Panc1 (cell line): Measurements from ENCODE around the gene ZNF652. TPM values are rescaled to one million over a fixed set of nuclear protein-coding genes. Genes with fewer than 3 reads are reported as not detected.

ENCODE experiments used
- ATAC-seq: fragments of 200-7000 bp; cut with Tn5 transposase; 2 replicates; pipeline ENCODE4 v1.9.1; 2020; ENCODE audit warnings: mild to moderate bottlenecking, moderate library complexity
- BruUV-seq: library from RNA; stranded (reverse); fragments of 400-500 nt; replicated peaks from 2 replicates; lab custom pipeline; 2021; lab: Mats Ljungman, UMichigan
- CTCF ChIA-PET: fragments of 300-600 bp; sonication (Branson Sonifier 250); formaldehyde crosslinking; loops from one replicate; lab custom pipeline; 2022; ENCODE audit warnings: antibody characterized with exemption; lab: Charles Lee
- POLR2A ChIA-PET: fragments of 300-600 bp; sonication (Branson Sonifier 250); formaldehyde crosslinking; loops from one replicate; lab custom pipeline; 2022; ENCODE audit warnings: antibody characterized with exemption; lab: Charles Lee
- DNase-seq: peaks from one replicate; pipeline ENCODE4 v3.0.0-alpha.2; 2010; ENCODE audit warnings: low read depth, low spot score
- H3K27ac ChIP-seq: 2 replicates; pipeline ENCODE4 v1.5.1; 2011; ENCODE audit warnings: mild to moderate bottlenecking, low read length, inconsistent platforms
- H3K27me3 ChIP-seq: fragments of 200-500 bp; sonication (Bioruptor generic); 2 replicates; pipeline ENCODE4 v1.6.0; 2014; ENCODE audit warnings: low read length, inconsistent platforms; ENCODE audit not compliant: control insufficient read depth, insufficient read depth
- H3K36me3 ChIP-seq: fragments of 200-500 bp; sonication (Bioruptor generic); 2 replicates; pipeline ENCODE4 v1.5.1; 2014; ENCODE audit warnings: inconsistent platforms, mild to moderate bottlenecking, low read length, moderate library complexity; ENCODE audit not compliant: control insufficient read depth, insufficient read depth
- H3K4me1 ChIP-seq: 2 replicates; pipeline ENCODE4 v1.5.1; 2011; ENCODE audit warnings: inconsistent platforms, mild to moderate bottlenecking, low read length, moderate library complexity; ENCODE audit not compliant: control insufficient read depth, insufficient read depth
- H3K4me3 ChIP-seq, 2 experiments: 2 replicates each; pipeline ENCODE4 v1.5.1; 2011 to 2012; ENCODE audit warnings: low read depth in 2 of 2, low read length in 2 of 2, mild to moderate bottlenecking in 2 of 2, inconsistent platforms in 1 of 2, moderate library complexity in 1 of 2
- H3K9me3 ChIP-seq: fragments of 200-500 bp; sonication (Bioruptor generic); 2 replicates; pipeline ENCODE4 v1.5.1; 2014; ENCODE audit warnings: low read depth, mild to moderate bottlenecking, inconsistent platforms, low read length, moderate library complexity; ENCODE audit not compliant: control insufficient read depth, insufficient read depth
- POLR2AphosphoS5 ChIP-seq: IDR thresholded peaks from 2 replicates; pipeline ENCODE4 v1.6.1; 2012; ENCODE audit warnings: mild to moderate bottlenecking, low read depth, low read length, moderate library complexity
- REST ChIP-seq, 2 experiments: IDR thresholded peaks; 2 replicates each; pipeline ENCODE4 v1.6.1; 2011 to 2012; ENCODE audit warnings: low read depth in 2 of 2, control low read depth in 1 of 2, low read length in 1 of 2, mild to moderate bottlenecking in 1 of 2, moderate library complexity in 1 of 2; ENCODE audit not compliant: insufficient read depth in 1 of 2
- SIN3A ChIP-seq: IDR thresholded peaks from 2 replicates; pipeline ENCODE4 v1.6.1; 2012; ENCODE audit warnings: low read depth, mild to moderate bottlenecking, low read length, moderate library complexity, borderline replicate concordance; ENCODE audit not compliant: insufficient read depth
- TCF7L2 ChIP-seq: IDR thresholded peaks from 2 replicates; pipeline ENCODE4 v1.6.1; 2011; ENCODE audit warnings: mild to moderate bottlenecking, low read depth, low read length, inconsistent platforms
- in situ Hi-C: cut with HindIII; loops from 2 replicates; pipeline ENCODE4 v1.10.0; 2016; ENCODE audit warnings: low sequenced_read_pairs, low pct_unique_long_range_greater_than_20kb
- intact Hi-C: fragments of 100-400 bp; cut with micrococcal nuclease; formaldehyde crosslinking; loops from one replicate; pipeline ENCODE4 v1.10.0; 2022; ENCODE audit not compliant: unreplicated experiment
- total RNA-seq: library from RNA; stranded (reverse); gene quantifications from one replicate; pipeline ENCODE4 v1.2.1, GENCODE V29; 2021; ENCODE audit not compliant: unreplicated experiment
- TF ChIP-seq, protein P1 (sequence below): fragments of 450-650 bp; IDR thresholded peaks from 2 replicates; pipeline ENCODE4 v1.5.1; 2017; ENCODE audit warnings: mild to moderate bottlenecking

The ZNF652 gene
- total RNA-seq, 1 experiment from 2014 or later: 42.4 TPM

GRCh38 chr17:49383060-49383459, 21.0 kb upstream of the ZNF652 start:
- CTCF ChIA-PET: interaction anchor here (0.6 kb wide), 1 partner anchor 17 kb away, joined by 3 read pairs; no protein-coding TSS in a partner anchor
- ATAC-seq (no peak), DNase-seq (no peak)
- H3K36me3 ChIP-seq: no peaks in the 10 kb centered on the region
- no peaks in the 10 kb centered on the region for H3K27me3 ChIP-seq
- no peaks in the 10 kb centered on the region for H3K4me1 ChIP-seq
- in situ Hi-C loops (no loop called here), intact Hi-C loops (no loop called here)
- H3K4me3 ChIP-seq: no peak overlapping the region
- H3K27ac ChIP-seq: no peak overlapping the region
- H3K9me3 ChIP-seq: no peaks in the 10 kb centered on the region
- TF ChIP-seq POLR2AphosphoS5 (no peak), REST (IDR thresholded peaks at IDR 0.05; ENCODE audit: insufficient read depth in 1 of 2, low read depth in 2 of 2, low read length in 1 of 2) (no peak), TCF7L2 (no peak), SIN3A (no peak)
- TF ChIP-seq, protein P1, sequence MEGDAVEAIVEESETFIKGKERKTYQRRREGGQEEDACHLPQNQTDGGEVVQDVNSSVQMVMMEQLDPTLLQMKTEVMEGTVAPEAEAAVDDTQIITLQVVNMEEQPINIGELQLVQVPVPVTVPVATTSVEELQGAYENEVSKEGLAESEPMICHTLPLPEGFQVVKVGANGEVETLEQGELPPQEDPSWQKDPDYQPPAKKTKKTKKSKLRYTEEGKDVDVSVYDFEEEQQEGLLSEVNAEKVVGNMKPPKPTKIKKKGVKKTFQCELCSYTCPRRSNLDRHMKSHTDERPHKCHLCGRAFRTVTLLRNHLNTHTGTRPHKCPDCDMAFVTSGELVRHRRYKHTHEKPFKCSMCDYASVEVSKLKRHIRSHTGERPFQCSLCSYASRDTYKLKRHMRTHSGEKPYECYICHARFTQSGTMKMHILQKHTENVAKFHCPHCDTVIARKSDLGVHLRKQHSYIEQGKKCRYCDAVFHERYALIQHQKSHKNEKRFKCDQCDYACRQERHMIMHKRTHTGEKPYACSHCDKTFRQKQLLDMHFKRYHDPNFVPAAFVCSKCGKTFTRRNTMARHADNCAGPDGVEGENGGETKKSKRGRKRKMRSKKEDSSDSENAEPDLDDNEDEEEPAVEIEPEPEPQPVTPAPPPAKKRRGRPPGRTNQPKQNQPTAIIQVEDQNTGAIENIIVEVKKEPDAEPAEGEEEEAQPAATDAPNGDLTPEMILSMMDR: no peak
- no TSS peak for BruUV-seq
- POLR2A ChIA-PET: interaction anchor here (0.6 kb wide), 1 partner anchor 184 kb away, joined by 4 read pairs; no protein-coding TSS in a partner anchor

DNA sequence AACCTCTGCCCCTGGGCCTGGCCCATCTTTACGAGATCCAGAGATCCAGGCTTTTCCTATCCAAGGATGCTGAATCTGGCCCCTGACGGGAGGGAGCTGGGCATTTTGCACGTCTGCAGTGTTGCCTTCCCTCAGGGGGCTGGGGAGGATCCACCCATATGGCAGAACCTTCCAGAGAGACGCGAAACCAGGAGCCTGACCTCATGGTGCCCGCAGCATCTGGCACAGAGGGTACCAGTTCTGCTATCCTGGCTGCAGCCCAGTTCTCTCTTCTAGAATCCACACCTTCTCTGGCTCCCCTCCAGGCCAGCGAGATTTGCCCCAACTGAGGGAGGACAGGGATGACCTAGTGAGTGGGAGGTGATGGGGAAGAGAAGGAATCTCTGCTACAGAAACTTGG, 20.5 kb upstream of the ZNF652 start:
- Histone ChIP-seq H3K36me3 (no peaks in the 10 kb centered on the region), H3K4me1 (no peaks in the 10 kb centered on the region), H3K27ac (no peak overlapping the region), H3K9me3 (no peaks in the 10 kb centered on the region), H3K4me3 (no peak overlapping the region), H3K27me3 (no peaks in the 10 kb centered on the region)
- no peak for TF ChIP-seq TCF7L2
- no peak for TF ChIP-seq SIN3A
- CTCF ChIA-PET: no interaction called here
- in situ Hi-C loops: no loop called here
- POLR2A ChIA-PET: no interaction called here
- ATAC-seq: no peak
- DNase-seq: no peak
- BruUV-seq: no TSS peak
- intact Hi-C loops: no loop called here

DNA sequence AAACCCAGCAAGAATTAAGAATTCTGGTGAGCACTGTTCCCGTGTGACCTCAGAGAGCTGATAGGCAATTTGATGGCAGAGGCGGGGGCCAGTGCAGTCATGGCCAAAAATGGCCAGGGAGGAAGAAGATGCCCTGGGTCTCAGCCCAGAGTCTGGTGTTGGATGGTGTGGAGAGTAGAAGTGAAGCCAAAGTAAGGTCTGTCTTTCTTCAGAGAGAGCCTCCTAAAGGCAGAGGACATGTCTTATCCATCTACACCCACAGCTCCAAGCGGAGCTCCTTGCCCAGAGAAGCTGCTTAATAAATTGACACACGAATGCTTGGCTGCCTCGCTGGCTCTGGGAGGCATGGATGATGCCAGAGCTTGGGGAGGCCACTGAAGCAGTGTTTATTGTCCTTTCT, 19.7 kb upstream of the ZNF652 start:
- in situ Hi-C loops: no loop called here
- POLR2A ChIA-PET: no interaction called here
- Histone ChIP-seq H3K4me1 (no peaks in the 10 kb centered on the region), H3K27ac (no peak overlapping the region), H3K36me3 (no peaks in the 10 kb centered on the region), H3K9me3 (no peaks in the 10 kb centered on the region), H3K4me3 (no peak overlapping the region), H3K27me3 (no peaks in the 10 kb centered on the region)
- CTCF ChIA-PET: no interaction called here
- ATAC-seq (no peak), DNase-seq (no peak)
- BruUV-seq: no TSS peak
- TF ChIP-seq POLR2AphosphoS5 (no peak), SIN3A (no peak), TCF7L2 (no peak), REST (IDR thresholded peaks at IDR 0.05; ENCODE audit: insufficient read depth in 1 of 2, low read depth in 2 of 2, low read length in 1 of 2) (no peak)
- TF ChIP-seq, protein P1: no peak
- intact Hi-C loops: no loop called here
